HG03064 (cell line): ENCODE measurements around the gene TADA3.
A peak's percentile ranks its signal among the peaks of the same experiment; 100 is the strongest.

Source experiments
- ATAC-seq: cut with Tn5 transposase; IDR thresholded peaks from one replicate; pipeline ENCODE4 v1.9.1; 2021; ENCODE audit warnings: low read depth; ENCODE audit not compliant: unreplicated experiment

Gene TADA3

GRCh38 chr3:9810433-9810770 lies 18.1 kb upstream of the TADA3 start:
- ATAC-seq = no peak

DNA sequence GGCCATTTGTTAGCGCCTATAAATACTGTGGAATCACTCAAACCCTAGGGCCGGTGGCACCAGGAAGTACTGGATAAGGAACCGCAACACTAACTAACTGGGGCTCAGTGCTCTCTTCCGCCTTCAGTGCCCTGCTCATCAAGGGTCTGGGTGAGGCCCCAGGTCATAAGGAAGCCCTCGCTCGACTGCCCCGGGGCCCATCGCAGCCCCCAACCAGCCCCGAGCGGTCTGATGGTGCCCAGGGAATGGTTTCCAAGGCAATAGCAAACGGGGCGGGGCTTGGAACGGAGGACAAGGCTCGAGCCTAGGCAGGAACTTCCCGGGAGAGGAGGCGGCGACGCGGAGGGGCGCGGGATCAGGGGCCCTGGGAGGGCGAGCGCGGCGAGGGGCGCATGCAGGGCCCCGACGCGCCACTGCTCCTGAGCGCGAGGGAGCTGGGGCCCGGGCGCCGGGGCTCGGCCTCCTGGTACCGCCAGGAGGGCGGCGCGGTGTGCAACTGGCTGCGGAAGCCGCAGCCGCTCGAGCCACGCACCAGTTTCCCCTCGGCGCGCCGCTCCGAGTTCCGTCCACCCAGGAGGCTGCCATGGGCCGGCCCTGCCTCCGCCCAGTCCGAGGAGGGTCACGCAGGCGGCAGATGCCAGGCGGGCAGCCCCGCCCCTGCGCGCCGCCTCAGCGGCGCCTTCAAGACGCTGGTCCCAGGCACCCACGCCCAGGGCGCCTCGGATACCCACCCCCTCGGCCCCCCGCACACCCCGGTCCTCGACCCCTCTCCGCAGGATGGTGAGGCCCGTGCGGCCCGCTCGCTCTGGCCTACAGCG lies 17.6 kb upstream of the TADA3 start, which contains the start of gene TTLL3:
Gene TTLL3 (plus strand): TSS at position 648 of the 818 bp plus-strand sequence. CDS start 400 bp downstream, outside the sequence.
- ATAC-seq = peak; percentile 47

GRCh38 chr3:9809239-9809614 lies 17.0 kb upstream of the TADA3 start:
- ATAC-seq = peak; percentile 29

- ATAC-seq = no peak
Observed at GRCh38 chr3:9808345-9809037, 16.2 kb upstream of the TADA3 start.

DNA sequence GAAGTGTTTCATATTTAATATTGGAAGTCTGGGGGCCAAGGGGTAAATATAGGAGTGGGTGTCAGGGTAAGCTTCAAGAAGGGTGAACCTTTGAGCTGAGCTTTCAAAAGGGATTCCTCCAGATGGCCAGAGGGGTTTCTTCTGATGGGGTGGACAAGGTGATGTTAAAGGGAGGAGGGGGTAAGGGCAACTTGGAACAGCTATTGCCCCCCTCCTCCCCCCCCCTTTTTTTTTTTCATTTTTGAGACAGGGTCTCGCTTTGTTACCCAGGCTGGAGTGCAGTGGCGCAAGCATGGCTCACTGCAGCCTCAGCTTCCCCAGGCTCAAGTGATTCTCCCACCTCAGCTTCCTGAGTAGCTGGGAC lies 15.7 kb upstream of the TADA3 start:
- no peak for ATAC-seq

DNA sequence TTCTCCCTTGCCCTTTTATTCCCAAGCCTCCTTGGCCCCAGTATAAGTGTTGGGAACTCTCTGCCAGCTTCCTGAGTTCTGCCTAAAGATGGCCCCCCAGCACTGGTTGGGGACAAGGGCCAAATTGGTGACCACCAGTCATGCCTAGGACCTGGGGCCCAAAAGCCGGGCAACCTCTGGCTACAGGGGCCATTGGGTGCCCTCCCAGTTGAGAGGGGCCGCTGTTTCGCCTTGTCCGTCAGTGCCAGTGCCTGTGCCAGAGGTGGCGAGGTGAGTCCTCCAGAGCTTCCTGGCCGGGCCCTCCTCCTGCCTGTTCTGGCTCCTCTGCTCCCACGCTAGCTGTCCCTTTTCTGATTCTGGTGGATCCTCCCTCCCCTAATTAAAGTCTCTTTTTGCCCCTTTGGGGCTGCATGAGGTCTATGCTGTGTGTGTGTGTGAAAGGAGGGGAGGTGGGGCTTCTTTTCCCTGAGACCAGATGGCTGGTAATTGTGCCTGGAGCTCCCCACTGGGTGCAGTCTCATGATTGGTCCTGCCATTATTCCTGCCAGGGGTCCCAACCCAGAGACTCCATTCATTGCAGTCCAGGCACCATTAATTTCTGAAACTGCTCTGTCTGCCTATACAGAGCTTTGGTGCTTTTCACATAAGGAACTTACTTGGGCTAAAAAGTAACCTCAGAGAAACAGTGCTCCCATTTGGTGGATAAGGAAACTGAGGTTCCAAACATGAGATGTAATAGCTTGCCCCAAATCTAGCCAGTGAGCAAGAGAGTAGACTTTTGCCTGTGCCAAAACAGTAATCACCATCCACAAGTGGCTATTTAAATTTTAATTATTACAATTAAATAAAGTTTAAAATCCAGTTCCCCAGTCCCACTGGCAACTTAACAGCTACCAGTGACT lies 14.7 kb upstream of the TADA3 start:
- no peak for ATAC-seq

DNA sequence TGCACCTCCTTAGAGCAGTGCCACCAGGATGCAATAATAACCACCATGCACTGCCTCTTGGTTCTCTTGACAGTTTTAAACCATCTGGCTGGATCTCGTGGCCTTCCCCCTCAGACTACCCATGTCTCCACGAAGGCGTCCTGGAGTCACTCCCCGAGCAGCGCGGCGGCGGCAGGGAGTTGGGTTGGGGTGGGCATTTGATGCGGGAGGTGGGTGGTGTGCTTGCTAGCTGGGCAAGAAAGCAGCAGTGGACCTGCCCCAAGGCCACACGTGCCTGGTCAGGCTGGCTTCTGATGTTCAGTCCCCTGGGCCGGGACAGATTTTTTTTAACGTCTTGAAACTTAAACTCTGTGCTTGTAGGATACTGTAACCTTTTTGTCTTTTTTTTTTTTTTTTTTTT lies 13.9 kb upstream of the TADA3 start:
- no peak for ATAC-seq

DNA sequence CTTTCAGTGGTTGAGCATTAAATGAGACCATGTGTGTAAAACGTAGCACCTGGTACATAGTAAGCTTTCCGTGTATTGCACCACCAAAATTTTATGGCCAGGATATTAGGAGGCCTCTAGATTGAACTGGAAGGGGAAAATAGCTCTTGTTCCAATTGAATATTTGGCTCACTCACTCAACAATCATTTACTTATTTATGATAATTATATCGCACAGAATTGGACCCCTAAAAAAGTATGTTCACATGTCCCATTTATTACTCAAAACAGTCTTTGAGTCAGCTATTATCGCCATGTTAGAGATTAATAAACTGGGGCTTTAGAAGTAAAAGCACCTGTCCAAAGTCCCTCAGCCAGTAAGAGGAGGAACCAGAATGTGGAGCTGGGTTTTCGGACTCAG lies 12.7 kb upstream of the TADA3 start:
- ATAC-seq = no peak

GRCh38 chr3:9803494-9803893 lies 11.2 kb upstream of the TADA3 start:
- ATAC-seq = no peak

GRCh38 chr3:9800529-9800928 lies 8.3 kb upstream of the TADA3 start:
- no peak for ATAC-seq

- ATAC-seq = no peak
Observed at GRCh38 chr3:9797196-9797945, 5.1 kb upstream of the TADA3 start.

GRCh38 chr3:9795207-9795606 lies 2.9 kb upstream of the TADA3 start:
- ATAC-seq = no peak

- ATAC-seq = no peak
Observed at GRCh38 chr3:9794400-9794799, 2.1 kb upstream of the TADA3 start.

- peak; percentile 12 for ATAC-seq
Observed at GRCh38 chr3:9793161-9793781, 998 bp upstream of the TADA3 start.

DNA sequence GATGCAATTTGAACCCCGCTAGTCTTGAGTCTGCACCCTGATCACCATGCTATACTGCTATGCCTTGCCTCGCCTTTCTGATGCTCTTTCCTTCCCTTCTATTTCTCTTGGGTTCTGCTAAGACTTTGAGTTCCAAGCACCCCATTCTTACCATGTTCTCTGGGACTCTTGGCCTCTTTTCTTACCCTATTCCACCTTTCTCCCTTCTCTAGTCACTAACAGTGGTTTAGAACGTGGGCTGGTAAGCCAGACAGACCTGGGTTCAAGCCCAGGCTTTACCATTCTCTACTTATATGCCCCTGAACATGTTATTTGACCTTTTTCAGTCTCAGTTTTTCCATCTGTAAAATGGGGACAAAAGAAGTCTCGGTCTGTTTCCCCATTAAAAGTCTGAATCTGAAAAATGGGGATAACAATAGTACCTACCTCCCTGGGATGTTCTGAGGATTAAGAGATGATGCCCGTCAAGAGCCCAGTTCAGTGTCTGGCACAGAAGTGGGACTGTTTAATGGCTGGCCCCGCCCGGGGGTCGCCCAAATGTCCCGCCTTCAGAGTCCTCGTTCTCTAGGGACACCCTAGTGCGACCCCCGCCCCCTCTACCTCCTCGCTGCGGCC lies 376 bp downstream of the TADA3 start:
- ATAC-seq = no peak

- ATAC-seq = no peak
Observed at GRCh38 chr3:9791127-9791526, 1.1 kb downstream of the TADA3 start.

GRCh38 chr3:9787714-9788113 lies 4.6 kb downstream of the TADA3 start:
- ATAC-seq = no peak

GRCh38 chr3:9786825-9787669 lies 5.2 kb downstream of the TADA3 start:
- no peak for ATAC-seq
